ENCODE data around the gene POU6F2. TPM values are rescaled to one million over a fixed set of nuclear protein-coding genes. Genes with fewer than 3 reads are reported as not detected.

POU6F2 gene
- total and polyA plus RNA-seq, 2 experiments from 2014 or later: 7.2 to 7.3 TPM

- Mint-ChIP-seq H3K9me3 (no peaks in the 10 kb centered on the region; the same call in 2 of the 3 replicates), H3K36me3 (ENCODE audit: low read depth) (no peaks in the 10 kb centered on the region), H3K4me3 (no peak overlapping the region), H3K27me3 (ENCODE audit: insufficient read depth, low read depth, poor library complexity) (no peaks in the 10 kb centered on the region), H3K4me1 (peaks cover 28% of the 10 kb centered on the region), H3K27ac (no peak overlapping the region)
- ATAC-seq (peak; percentile 76), DNase-seq (ENCODE audit: low spot score) (peak; percentile 42)
- no peaks in the 10 kb centered on the region for H3K79me2 ChIP-seq (replicated peaks; ENCODE audit: insufficient read depth)
- no peak overlapping the region for H3K4me3 ChIP-seq
- H3K27me3 ChIP-seq (ENCODE audit: insufficient read depth): no peaks in the 10 kb centered on the region
- H4K20me1 ChIP-seq (replicated peaks; ENCODE audit: insufficient read depth): no peaks in the 10 kb centered on the region
- no peak overlapping the region for H3K4me2 ChIP-seq
- TF ChIP-seq CTCF (conservative IDR thresholded peaks at IDR 0.05; ENCODE audit: low read depth in 2 of 2) (peak; percentile 31 to 60), REST (IDR thresholded peaks at IDR 0.05; ENCODE audit: unreplicated experiment) (no peak)
- peaks cover 16% of the 10 kb centered on the region; the same call in 1 of the 2 replicates for H3K4me1 ChIP-seq (ENCODE audit: insufficient read depth)
- H3K27ac ChIP-seq (ENCODE audit: low read depth): no peak overlapping the region
- H3K36me3 ChIP-seq (ENCODE audit: insufficient read depth): no peaks in the 10 kb centered on the region
- H2AFZ ChIP-seq: no peak overlapping the region
- no peaks in the 10 kb centered on the region for H3K9me2 ChIP-seq (ENCODE audit: insufficient read depth)
- no peaks in the 10 kb centered on the region for H3F3A ChIP-seq (replicated peaks; ENCODE audit: low read depth)
Observed at GRCh38 chr7:39317107-39317506, 339.4 kb downstream of the POU6F2 start.

- no peaks in the 10 kb centered on the region for H3K36me3 Mint-ChIP-seq (ENCODE audit: low read depth)
- no peak for ATAC-seq
- no peaks in the 10 kb centered on the region for H3K27me3 ChIP-seq (ENCODE audit: insufficient read depth)
- TF ChIP-seq CTCF (conservative IDR thresholded peaks at IDR 0.05; ENCODE audit: low read depth in 2 of 2): no peak
- TF ChIP-seq NANOG (IDR thresholded peaks at IDR 0.05; ENCODE audit: borderline replicate concordance): no peak
- no peak for TF ChIP-seq EZH2phosphoT487 (IDR thresholded peaks at IDR 0.05; ENCODE audit: unreplicated experiment)
- TF ChIP-seq ETS1 (IDR thresholded peaks at IDR 0.05): no peak
- no peak for TF ChIP-seq POLR2AphosphoS5 (IDR thresholded peaks at IDR 0.05; ENCODE audit: low read depth)
- TF ChIP-seq CREB1 (CRISPR knock-in tag; IDR thresholded peaks at IDR 0.05; ENCODE audit: low read depth): no peak
- TF ChIP-seq ZNF114 (CRISPR knock-in tag; IDR thresholded peaks at IDR 0.05): no peak
- no peak for TF ChIP-seq JUNB (IDR thresholded peaks at IDR 0.05; ENCODE audit: unreplicated experiment)
- no peak for TF ChIP-seq STAT1 (IDR thresholded peaks at IDR 0.05; ENCODE audit: unreplicated experiment)
Observed at GRCh38 chr7:39317896-39318295, 340.2 kb downstream of the POU6F2 start.

More at GRCh38 chr7:39317896-39318295, 340.2 kb downstream of the POU6F2 start:
- Histone ChIP-seq H3K79me2 (replicated peaks; ENCODE audit: insufficient read depth) (no peaks in the 10 kb centered on the region), H3K4me2 (no peak overlapping the region), H3K36me3 (ENCODE audit: insufficient read depth) (no peaks in the 10 kb centered on the region), H2AFZ (no peak overlapping the region), H3K4me1 (ENCODE audit: insufficient read depth) (peaks cover 16% of the 10 kb centered on the region; the same call in 1 of the 2 replicates), H3K27ac (ENCODE audit: low read depth) (no peak overlapping the region), H3K9me2 (ENCODE audit: insufficient read depth) (no peaks in the 10 kb centered on the region), H3F3A (replicated peaks; ENCODE audit: low read depth) (no peaks in the 10 kb centered on the region), H4K20me1 (replicated peaks; ENCODE audit: insufficient read depth) (no peaks in the 10 kb centered on the region), H3K4me3 (no peak overlapping the region)
- Mint-ChIP-seq H3K4me1 (peaks cover 25% of the 10 kb centered on the region), H3K4me3 (no peak overlapping the region), H3K27ac (no peak overlapping the region), H3K9me3 (no peaks in the 10 kb centered on the region), H3K27me3 (ENCODE audit: insufficient read depth, low read depth, poor library complexity) (no peaks in the 10 kb centered on the region)
- DNase-seq (ENCODE audit: low spot score): no peak

All from GM23338 (cell line).